H9 (cell line): ENCODE data around the gene NUDT21. TPM values are rescaled to one million over a fixed set of nuclear protein-coding genes. Genes with fewer than 3 reads are reported as not detected.

ENCODE experiments used
- DNase-seq: peaks from one replicate; pipeline ENCODE4 v3.0.0-alpha.2; 2017
- H2AFZ ChIP-seq: one replicate; pipeline ENCODE4 v1.6.1; 2013; ENCODE audit warnings: mild to moderate bottlenecking, low read length, control low read depth, moderate library complexity
- H2AK5ac ChIP-seq: 2 replicates; pipeline ENCODE4 v1.6.1; 2013; ENCODE audit warnings: low read length, control low read depth, mixed read lengths; ENCODE audit not compliant: insufficient read length
- H2BK120ac ChIP-seq: one replicate; pipeline ENCODE4 v1.6.1; 2013; ENCODE audit warnings: low read depth, mild to moderate bottlenecking, low read length, control low read depth, inconsistent platforms; ENCODE audit not compliant: poor library complexity, severe bottlenecking
- H2BK12ac ChIP-seq: 2 replicates; pipeline ENCODE4 v1.6.1; 2013; ENCODE audit warnings: low read length, control low read depth, mixed read lengths, low read depth; ENCODE audit not compliant: insufficient read length
- H2BK15ac ChIP-seq: 2 replicates; pipeline ENCODE4 v1.6.1; 2013; ENCODE audit warnings: low read depth, low read length, control low read depth
- H2BK20ac ChIP-seq: one replicate; pipeline ENCODE4 v1.6.1; 2013; ENCODE audit warnings: low read depth, mild to moderate bottlenecking, low read length, control low read depth, inconsistent platforms; ENCODE audit not compliant: poor library complexity, severe bottlenecking
- H2BK5ac ChIP-seq: 2 replicates; pipeline ENCODE4 v1.6.1; 2013; ENCODE audit warnings: low read length, control low read depth, mixed read lengths; ENCODE audit not compliant: insufficient read length
- H3K14ac ChIP-seq: 2 replicates; pipeline ENCODE4 v1.6.1; 2013; ENCODE audit warnings: low read length, control low read depth; ENCODE audit not compliant: insufficient read depth
- H3K18ac ChIP-seq: 2 replicates; pipeline ENCODE4 v1.6.1; 2013; ENCODE audit warnings: low read depth, mild to moderate bottlenecking, mixed read lengths, low read length, control low read depth; ENCODE audit not compliant: insufficient read length
- H3K23ac ChIP-seq: 2 replicates; pipeline ENCODE4 v1.6.1; 2013; ENCODE audit warnings: low read length, control low read depth, mixed read lengths, low read depth; ENCODE audit not compliant: insufficient read length
- H3K23me2 ChIP-seq: 2 replicates; pipeline ENCODE4 v1.6.1; 2013; ENCODE audit warnings: low read depth, mild to moderate bottlenecking, mixed read lengths, low read length, control low read depth; ENCODE audit not compliant: insufficient read length, poor library complexity, severe bottlenecking
- H3K27ac ChIP-seq: 2 replicates; pipeline ENCODE4 v1.5.1; 2013; ENCODE audit warnings: low read length, control low read depth, mixed read lengths, low read depth; ENCODE audit not compliant: insufficient read length
- H3K27me3 ChIP-seq: 2 replicates; pipeline ENCODE4 v1.6.1; 2013; ENCODE audit warnings: low read length, control low read depth, inconsistent platforms; ENCODE audit not compliant: insufficient read depth
- H3K4ac ChIP-seq: 2 replicates; pipeline ENCODE4 v1.6.1; 2013; ENCODE audit warnings: low read depth, mild to moderate bottlenecking, control low read depth, inconsistent platforms, low read length, moderate library complexity
- H3K4me1 ChIP-seq: 2 replicates; pipeline ENCODE4 v1.6.1; 2013; ENCODE audit warnings: low read length, control low read depth, inconsistent platforms; ENCODE audit not compliant: insufficient read depth
- H3K4me2 ChIP-seq: 2 replicates; pipeline ENCODE4 v1.6.1; 2013; ENCODE audit warnings: low read length, control low read depth, mixed read lengths; ENCODE audit not compliant: insufficient read length, insufficient read depth
- H3K56ac ChIP-seq: 2 replicates; pipeline ENCODE4 v1.6.1; 2013; ENCODE audit warnings: low read depth, mild to moderate bottlenecking, mixed read lengths, low read length, control low read depth; ENCODE audit not compliant: insufficient read length
- H3K79me1 ChIP-seq: 2 replicates; pipeline ENCODE4 v1.6.1; 2013; ENCODE audit warnings: low read depth, mild to moderate bottlenecking, moderate library complexity, low read length, control low read depth, inconsistent platforms; ENCODE audit not compliant: insufficient read depth, poor library complexity, severe bottlenecking
- H3K79me2 ChIP-seq: 2 replicates; pipeline ENCODE4 v1.6.1; 2013; ENCODE audit warnings: low read length, control low read depth, inconsistent platforms; ENCODE audit not compliant: insufficient read depth
- H3K9ac ChIP-seq: 2 replicates; pipeline ENCODE4 v1.6.1; 2013; ENCODE audit warnings: low read length, control low read depth, mixed read lengths; ENCODE audit not compliant: insufficient read length; ENCODE audit errors: extremely low read depth
- H3K9me3 ChIP-seq: one replicate; pipeline ENCODE4 v1.6.1; 2013; ENCODE audit warnings: low read depth, low read length, inconsistent platforms; ENCODE audit not compliant: control insufficient read depth
- H3T11ph ChIP-seq: one replicate; pipeline ENCODE4 v1.6.1; 2013; ENCODE audit warnings: mild to moderate bottlenecking, low read length, control low read depth, inconsistent platforms
- H4K20me1 ChIP-seq: one replicate; pipeline ENCODE4 v1.6.1; 2013; ENCODE audit not compliant: control insufficient read depth, insufficient read length, insufficient read depth
- H4K5ac ChIP-seq: 2 replicates; pipeline ENCODE4 v1.6.1; 2013; ENCODE audit warnings: low read depth, mild to moderate bottlenecking, mixed read lengths, low read length, control low read depth; ENCODE audit not compliant: insufficient read length
- H4K8ac ChIP-seq: replicated peaks from 2 replicates; pipeline ENCODE4 v1.6.1; 2013; ENCODE audit warnings: low read length, control low read depth, mixed read lengths, low read depth; ENCODE audit not compliant: insufficient read length
- H4K91ac ChIP-seq: 2 replicates; pipeline ENCODE4 v1.6.1; 2013; ENCODE audit warnings: low read depth, mild to moderate bottlenecking, moderate library complexity, mixed read lengths, low read length, control low read depth; ENCODE audit not compliant: insufficient read length
- H3K27ac Mint-ChIP-seq, 3 experiments: 2 replicates in 2 of 3; 3 replicates in 1 of 3; pipeline ENCODE4 v1.8.0; 2020 to 2021; ENCODE audit warnings: mixed read lengths in 3 of 3, mild to moderate bottlenecking in 1 of 3, moderate library complexity in 1 of 3
- H3K27me3 Mint-ChIP-seq: 2 replicates; pipeline ENCODE4 v1.8.0; 2021; ENCODE audit warnings: low read depth, mild to moderate bottlenecking, moderate library complexity, mixed read lengths
- H3K36me3 Mint-ChIP-seq, 3 experiments: 2 replicates in 2 of 3; 3 replicates in 1 of 3; pipeline ENCODE4 v1.8.0; 2020 to 2021; ENCODE audit warnings: low read depth in 3 of 3, mixed read lengths in 3 of 3; ENCODE audit not compliant: insufficient read depth in 1 of 3
- H3K4me1 Mint-ChIP-seq, 2 experiments: 2 replicates each; pipeline ENCODE4 v1.8.0; 2020; ENCODE audit warnings: mixed read lengths in 2 of 2
- H3K4me3 Mint-ChIP-seq, 2 experiments: 2 replicates in 1 of 2; 3 replicates in 1 of 2; pipeline ENCODE4 v1.8.0; 2020 to 2021; ENCODE audit warnings: mild to moderate bottlenecking in 2 of 2, mixed read lengths in 2 of 2, moderate library complexity in 1 of 2
- H3K9me3 Mint-ChIP-seq, 2 experiments: 2 replicates in 1 of 2; 3 replicates in 1 of 2; pipeline ENCODE4 v1.8.0; 2020; ENCODE audit warnings: mild to moderate bottlenecking in 2 of 2, mixed read lengths in 2 of 2, moderate library complexity in 1 of 2
- whole genome bisulfite sequencing: extraction: QIAGEN DNeasy Blood & Tissue Kit; methylation state at CpG from one replicate; pipeline ENCODE4 v1.1.7; 2013; ENCODE audit warnings: missing lambda C conversion rate, low lambda C conversion rate, mixed read lengths; ENCODE audit not compliant: insufficient read length; ENCODE audit errors: extremely low coverage; 5-methylcytosine and 5-hydroxymethylcytosine counted together
- total RNA-seq: library from RNA; stranded (reverse); gene quantifications from 2 replicates; pipeline ENCODE4 v1.2.1, GENCODE V29; 2021
- TF ChIP-seq, protein P1 (sequence below): fragments of 200-600 bp; sonication (generic); conservative IDR thresholded peaks from 3 replicates; pipeline ENCODE4 v1.8.0; 2021; ENCODE audit warnings: antibody characterized with exemption, mild to moderate bottlenecking

The NUDT21 gene
- total RNA-seq, 1 experiment from 2014 or later: 276 TPM

DNA sequence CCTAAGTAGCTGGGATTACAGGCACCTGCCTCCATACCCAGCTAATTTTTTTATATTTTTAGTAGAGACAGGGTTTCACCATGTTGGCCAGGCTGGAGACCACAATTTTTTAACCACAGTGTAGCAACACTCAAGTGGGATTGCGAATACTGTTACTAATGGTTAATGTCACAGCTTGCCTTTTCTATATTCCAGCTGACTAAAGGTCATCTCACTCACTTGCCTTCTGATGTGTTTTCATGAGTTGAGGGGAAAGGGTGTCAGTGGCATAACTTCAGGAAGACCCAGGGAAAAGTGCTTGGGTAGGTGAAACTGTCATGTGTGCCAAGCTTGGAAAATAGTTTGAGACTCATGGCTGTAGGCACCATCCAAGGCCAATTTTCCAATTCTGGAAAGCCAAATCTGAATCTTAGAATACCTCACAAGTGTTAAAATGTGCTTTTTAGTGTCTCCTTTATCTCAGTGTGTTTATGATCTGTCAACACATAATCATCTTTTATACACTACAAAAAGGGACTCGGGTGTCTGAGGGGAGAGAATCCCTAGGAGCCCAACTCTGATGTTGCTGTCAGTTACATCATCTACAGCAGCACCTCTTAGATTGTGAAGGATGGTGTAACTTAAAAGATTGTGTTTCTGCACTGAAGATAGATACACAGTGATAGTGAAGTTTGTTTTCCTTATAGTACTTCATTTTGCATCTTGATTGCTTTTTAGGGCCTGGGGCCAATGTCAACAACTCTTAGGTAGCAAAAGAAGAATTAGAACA is 27.3 kb upstream of the NUDT21 start:
- H3K9ac ChIP-seq: no peak overlapping the region
- no peaks in the 10 kb centered on the region for H3K9me3 ChIP-seq
- peaks cover 2% of the 10 kb centered on the region for H4K20me1 ChIP-seq
- no peak overlapping the region for H3K56ac ChIP-seq
- no peak for DNase-seq
- no peak overlapping the region for H4K5ac ChIP-seq
- no peaks in the 10 kb centered on the region for H3K4me1 ChIP-seq
- H3K27me3 ChIP-seq: no peaks in the 10 kb centered on the region
- H3K23me2 ChIP-seq: no peaks in the 10 kb centered on the region
- no peak overlapping the region for H3K27ac ChIP-seq
- H2AK5ac ChIP-seq: no peak overlapping the region
- H3K9me3 Mint-ChIP-seq: no peaks in the 10 kb centered on the region
- no peak overlapping the region for H2BK120ac ChIP-seq
- no peak overlapping the region for H3K4me2 ChIP-seq
- no peak overlapping the region for H4K8ac ChIP-seq
- WGBS: no CpG with 5 or more reads among the region's 2 CpGs
- H2BK20ac ChIP-seq: no peak overlapping the region
- no peak overlapping the region for H3K18ac ChIP-seq
- no peak overlapping the region for H4K91ac ChIP-seq
- no peak overlapping the region for H2BK12ac ChIP-seq
- no peak overlapping the region for H2BK15ac ChIP-seq
- H3K4me1 Mint-ChIP-seq: peaks cover 13 to 15% of the 10 kb centered on the region in 2 experiments
- H2AFZ ChIP-seq: no peak overlapping the region
- H3K14ac ChIP-seq: no peak overlapping the region
- no peak overlapping the region for H3K4me3 Mint-ChIP-seq
- H3K36me3 Mint-ChIP-seq: peaks cover 10 to 51% (median 36%) of the 10 kb centered on the region in 3 experiments; a peak in 6 of 7 replicates
- no peak overlapping the region for H3K23ac ChIP-seq
- H2BK5ac ChIP-seq: no peak overlapping the region
- H3K79me2 ChIP-seq: no peaks in the 10 kb centered on the region
- TF ChIP-seq, protein P1, sequence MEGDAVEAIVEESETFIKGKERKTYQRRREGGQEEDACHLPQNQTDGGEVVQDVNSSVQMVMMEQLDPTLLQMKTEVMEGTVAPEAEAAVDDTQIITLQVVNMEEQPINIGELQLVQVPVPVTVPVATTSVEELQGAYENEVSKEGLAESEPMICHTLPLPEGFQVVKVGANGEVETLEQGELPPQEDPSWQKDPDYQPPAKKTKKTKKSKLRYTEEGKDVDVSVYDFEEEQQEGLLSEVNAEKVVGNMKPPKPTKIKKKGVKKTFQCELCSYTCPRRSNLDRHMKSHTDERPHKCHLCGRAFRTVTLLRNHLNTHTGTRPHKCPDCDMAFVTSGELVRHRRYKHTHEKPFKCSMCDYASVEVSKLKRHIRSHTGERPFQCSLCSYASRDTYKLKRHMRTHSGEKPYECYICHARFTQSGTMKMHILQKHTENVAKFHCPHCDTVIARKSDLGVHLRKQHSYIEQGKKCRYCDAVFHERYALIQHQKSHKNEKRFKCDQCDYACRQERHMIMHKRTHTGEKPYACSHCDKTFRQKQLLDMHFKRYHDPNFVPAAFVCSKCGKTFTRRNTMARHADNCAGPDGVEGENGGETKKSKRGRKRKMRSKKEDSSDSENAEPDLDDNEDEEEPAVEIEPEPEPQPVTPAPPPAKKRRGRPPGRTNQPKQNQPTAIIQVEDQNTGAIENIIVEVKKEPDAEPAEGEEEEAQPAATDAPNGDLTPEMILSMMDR: no peak
- H3T11ph ChIP-seq: no peak overlapping the region
- no peaks in the 10 kb centered on the region for H3K79me1 ChIP-seq
- no peaks in the 10 kb centered on the region for H3K27me3 Mint-ChIP-seq
- no peak overlapping the region for H3K27ac Mint-ChIP-seq
- H3K4ac ChIP-seq: no peak overlapping the region
